HUES64 (cell line): ENCODE data around the gene PLEKHB1. TPM values are rescaled to one million over a fixed set of nuclear protein-coding genes. Genes with fewer than 3 reads are reported as not detected.
A peak's percentile ranks its signal among the peaks of the same experiment; 100 is the strongest.

Source experiments
- H3K27ac ChIP-seq: 2 replicates; pipeline ENCODE4 v1.7.0; 2013; ENCODE audit warnings: low read depth, low read length, inconsistent platforms
- H3K27me3 ChIP-seq: 2 replicates; pipeline ENCODE4 v1.6.1; 2013; ENCODE audit warnings: mild to moderate bottlenecking, low read length; ENCODE audit not compliant: insufficient read depth
- H3K36me3 ChIP-seq: 2 replicates; pipeline ENCODE4 v1.6.1; 2013; ENCODE audit warnings: mild to moderate bottlenecking, low read length; ENCODE audit not compliant: insufficient read depth
- H3K4me1 ChIP-seq: 2 replicates; pipeline ENCODE4 v1.6.1; 2013; ENCODE audit warnings: mild to moderate bottlenecking, low read length, moderate library complexity; ENCODE audit not compliant: insufficient read depth
- H3K4me3 ChIP-seq: 2 replicates; pipeline ENCODE4 v1.5.1; 2013; ENCODE audit warnings: mild to moderate bottlenecking, low read length, moderate library complexity
- H3K9ac ChIP-seq: 2 replicates; pipeline ENCODE4 v1.6.1; 2013; ENCODE audit warnings: mild to moderate bottlenecking, low read depth, low read length
- H3K9me3 ChIP-seq: 2 replicates; pipeline ENCODE4 v1.6.1; 2013; ENCODE audit warnings: low read depth, low read length; ENCODE audit not compliant: insufficient read depth
- WGBS: fragments of 150-250, 120-280 bp; methylation state at CpG from one replicate; pipeline ENCODE4 v1.1.7; 2013; ENCODE audit warnings: missing lambda C conversion rate; 5-methylcytosine and 5-hydroxymethylcytosine counted together
- polyA plus RNA-seq, 2 experiments: library from polyadenylated mRNA; stranded (reverse); fragments of 50-300 nt; gene quantifications; one replicate each; pipeline ENCODE4 v1.2.3, GENCODE V29; 2013

PLEKHB1 gene, protein sequence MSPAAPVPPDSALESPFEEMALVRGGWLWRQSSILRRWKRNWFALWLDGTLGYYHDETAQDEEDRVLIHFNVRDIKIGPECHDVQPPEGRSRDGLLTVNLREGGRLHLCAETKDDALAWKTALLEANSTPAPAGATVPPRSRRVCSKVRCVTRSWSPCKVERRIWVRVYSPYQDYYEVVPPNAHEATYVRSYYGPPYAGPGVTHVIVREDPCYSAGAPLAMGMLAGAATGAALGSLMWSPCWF
- 10.6 TPM for polyA plus RNA-seq (2013, experiment 1 of 2)
- 17.1 TPM for polyA plus RNA-seq (2013, experiment 2 of 2)

DNA sequence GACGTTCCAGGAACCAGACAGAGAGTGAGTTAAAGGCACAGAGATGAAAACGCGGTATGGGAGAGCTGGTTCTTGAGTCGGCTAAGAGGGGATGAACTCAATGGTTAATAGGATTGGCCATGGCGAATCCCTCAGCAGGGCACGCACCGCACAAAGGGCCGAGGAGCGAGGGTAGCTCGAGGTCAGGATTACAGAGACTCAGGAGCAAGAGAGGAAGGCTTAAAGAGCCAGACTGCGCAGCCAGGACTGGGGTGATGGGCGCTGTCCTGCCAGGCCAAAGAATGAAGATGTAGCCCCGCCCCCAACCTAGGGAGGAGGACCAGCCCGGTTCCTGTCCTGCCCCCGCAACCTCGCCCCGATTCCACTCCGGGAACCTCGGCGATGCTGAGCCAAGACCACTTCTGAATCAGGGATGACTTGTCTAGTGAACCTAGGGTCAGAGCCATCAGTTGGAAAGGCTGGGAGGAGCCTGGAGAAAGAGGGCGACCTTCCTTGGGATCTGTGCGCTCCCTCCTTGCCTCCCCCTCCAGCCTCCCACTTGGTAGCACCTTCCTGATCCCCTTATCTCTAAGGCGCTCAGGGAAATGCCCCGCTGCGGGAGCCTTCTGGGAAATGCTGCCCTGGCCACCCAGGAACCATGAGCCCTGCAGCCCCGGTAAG lies at the start of gene PLEKHB1:
PLEKHB1 (plus strand) TSS at position 610 of the 660 bp plus-strand sequence; CDS start at position 638, 28 bp downstream.
- 7% methylated on average over 26 of the region's 26 CpGs for WGBS
- peak within 1 kb of the TSS; percentile 35; the same call in 1 of the 2 replicates for H3K9ac ChIP-seq
- H3K4me1 ChIP-seq = peaks cover 31% of the 10 kb centered on the region
- no peaks in the 10 kb centered on the region; the same call in 1 of the 2 replicates for H3K27me3 ChIP-seq
- H3K4me3 ChIP-seq = peak within 1 kb of the TSS; percentile 49
- H3K9me3 ChIP-seq = no peaks in the 10 kb centered on the region
- H3K36me3 ChIP-seq = no peaks in the 10 kb centered on the region
- H3K27ac ChIP-seq = peak within 1 kb of the TSS; percentile 49; the same call in 1 of the 2 replicates

DNA sequence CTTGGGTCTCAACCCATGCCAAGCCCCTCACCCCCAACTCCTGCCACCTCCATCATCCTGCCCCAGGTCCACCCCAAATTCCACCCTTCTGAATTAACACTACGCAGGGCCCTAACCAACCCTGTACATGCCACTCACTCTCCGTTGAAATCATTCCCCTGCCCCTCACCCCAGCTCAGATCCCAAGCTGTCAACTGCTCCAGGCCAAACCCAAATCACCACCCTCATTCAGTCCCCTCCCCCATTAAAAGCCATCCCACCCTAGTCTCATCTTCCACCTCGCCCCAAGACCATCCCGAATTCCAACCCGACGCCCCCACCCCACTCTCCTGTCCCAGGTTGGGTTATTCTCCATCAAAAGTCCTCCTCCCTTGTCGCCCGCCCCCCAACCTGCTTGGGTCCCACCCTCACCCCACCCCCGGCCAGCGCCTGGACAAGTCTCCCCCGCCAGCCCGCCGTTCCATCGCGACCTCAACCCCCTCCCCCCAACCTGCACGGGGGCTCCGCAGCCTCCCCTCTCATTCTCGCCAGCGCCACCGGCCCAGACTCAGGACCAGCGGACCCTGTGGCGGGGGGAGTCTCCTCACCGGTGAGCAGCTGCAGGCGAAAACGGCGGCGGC lies 48.9 kb upstream of the PLEKHB1 start:
- H3K27me3 ChIP-seq = no peaks in the 10 kb centered on the region
- H3K36me3 ChIP-seq = no peaks in the 10 kb centered on the region
- peaks cover 27% of the 10 kb centered on the region for H3K4me1 ChIP-seq
- peak overlapping the region; percentile 73 for H3K9ac ChIP-seq
- under 1% methylated on average over 26 of the region's 27 CpGs for WGBS
- H3K9me3 ChIP-seq = no peaks in the 10 kb centered on the region
- H3K27ac ChIP-seq = peak overlapping the region; percentile 72
- peak overlapping the region; percentile 71 for H3K4me3 ChIP-seq

DNA sequence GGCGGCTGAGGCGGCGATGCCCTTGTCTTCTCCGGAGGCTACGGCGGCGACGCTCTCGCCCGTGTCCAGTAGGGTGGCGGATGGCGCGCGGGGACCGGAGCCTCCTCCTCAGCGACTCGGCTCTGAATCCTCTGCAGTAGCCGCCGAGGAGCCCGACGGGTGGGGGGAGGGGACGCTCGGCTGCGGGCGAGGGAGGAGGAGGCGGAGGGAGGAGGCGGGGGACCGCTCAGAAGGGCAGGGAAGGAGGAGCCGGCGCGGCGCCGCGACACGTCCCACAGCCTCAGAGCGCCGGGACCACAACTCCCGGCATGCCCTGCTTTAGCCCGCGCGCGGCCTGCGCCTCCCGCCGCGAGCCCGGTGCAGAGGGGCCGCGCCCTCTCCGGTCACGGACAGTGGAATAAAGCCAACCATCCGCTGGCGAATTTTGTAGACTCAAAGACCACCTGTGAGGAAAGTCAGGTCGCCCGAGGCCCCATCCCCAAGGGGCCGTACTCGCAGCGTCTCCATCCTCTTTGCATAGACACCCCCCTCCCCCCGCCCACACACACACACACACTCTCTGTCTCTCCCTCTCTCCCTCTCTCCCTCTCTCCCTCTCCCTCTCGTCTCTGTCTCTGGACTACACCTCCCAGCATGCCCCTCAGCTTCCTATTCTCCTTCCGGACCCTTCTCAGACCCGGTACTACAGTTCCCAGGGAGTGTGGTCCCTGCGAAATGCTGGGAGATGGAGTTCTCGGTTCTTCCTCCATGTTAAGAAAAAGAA lies 48.2 kb upstream of the PLEKHB1 start, which contains the start of gene FAM168A:
FAM168A (minus strand) TSS at position 157 of the 763 bp plus-strand sequence. CDS start 129,638 bp downstream, outside the sequence.
- no peaks in the 10 kb centered on the region for H3K9me3 ChIP-seq
- H3K36me3 ChIP-seq = no peaks in the 10 kb centered on the region
- no peaks in the 10 kb centered on the region for H3K27me3 ChIP-seq
- WGBS = under 1% methylated on average over 63 of the region's 64 CpGs
- peak within 1 kb of the TSS; percentile 73 for H3K9ac ChIP-seq
- peaks cover 27% of the 10 kb centered on the region for H3K4me1 ChIP-seq
- H3K4me3 ChIP-seq = peak within 1 kb of the TSS; percentile 71
- H3K27ac ChIP-seq = peak within 1 kb of the TSS; percentile 72

DNA sequence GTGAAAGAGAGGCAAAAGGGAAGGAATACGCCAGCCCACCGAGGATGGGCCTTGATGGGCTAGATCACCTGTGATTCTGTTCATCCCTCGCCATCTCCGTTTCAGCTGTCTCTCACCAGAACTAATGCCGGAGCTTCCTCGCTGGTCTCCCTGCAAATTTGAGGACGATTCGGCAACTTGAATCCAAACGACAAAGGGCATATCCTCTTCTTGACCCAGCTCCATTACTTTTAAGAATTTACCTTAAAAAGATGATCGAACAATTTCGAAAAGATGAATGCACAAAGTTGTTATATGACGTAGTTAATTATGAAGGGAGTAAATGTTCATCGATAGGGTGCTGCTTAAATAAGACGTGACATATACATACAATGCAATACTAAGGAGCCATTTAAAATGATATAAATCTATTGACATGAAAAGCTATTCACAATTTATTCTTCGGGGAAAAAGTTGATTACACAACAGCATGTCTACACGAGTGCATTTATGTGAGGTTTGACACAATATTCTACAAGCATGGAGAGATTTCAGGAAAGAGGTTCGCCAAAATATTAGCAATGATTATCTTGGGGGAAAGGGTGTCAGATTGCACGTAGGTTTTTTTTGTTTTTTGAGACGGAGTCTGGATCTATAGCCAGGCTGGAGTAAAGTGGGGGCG lies 47.5 kb upstream of the PLEKHB1 start:
- Histone ChIP-seq H3K27ac (0 out of 2 replicates have a peak overlapping the region, but pooled peaks have one; percentile 17), H3K9me3 (no peaks in the 10 kb centered on the region), H3K4me3 (peak overlapping the region; percentile 71), H3K4me1 (peaks cover 27% of the 10 kb centered on the region), H3K36me3 (no peaks in the 10 kb centered on the region), H3K9ac (peak overlapping the region; percentile 59), H3K27me3 (no peaks in the 10 kb centered on the region)
- whole genome bisulfite sequencing = 45% methylated on average over 17 of the region's 20 CpGs

DNA sequence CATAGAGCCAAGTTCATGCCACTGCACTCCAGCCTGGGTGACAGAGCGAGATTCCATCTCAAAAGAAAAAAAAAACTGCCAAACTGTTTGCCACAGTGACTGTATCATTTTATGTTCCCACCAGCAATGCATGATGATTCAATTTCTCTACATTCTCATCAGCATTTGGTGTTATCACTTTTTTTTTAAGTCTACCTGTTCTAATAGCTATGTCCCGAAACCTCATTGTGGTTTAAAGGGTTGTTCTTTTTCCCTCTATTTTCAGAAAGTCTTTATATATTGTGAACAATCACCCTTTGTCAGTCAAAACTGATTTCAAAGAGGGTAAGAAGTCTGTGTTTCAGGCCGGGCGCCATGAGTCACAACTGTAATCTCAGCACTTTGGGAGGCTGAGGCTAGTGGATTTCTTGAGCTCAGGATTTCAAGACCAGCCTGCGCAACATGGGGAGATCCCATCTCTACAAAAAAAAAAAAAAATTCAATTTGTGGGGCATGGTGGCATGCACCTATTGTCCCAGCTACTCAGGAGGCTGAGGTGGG lies 33.7 kb upstream of the PLEKHB1 start:
- H3K9me3 ChIP-seq = no peaks in the 10 kb centered on the region
- H3K9ac ChIP-seq = no peak overlapping the region
- no peaks in the 10 kb centered on the region for H3K36me3 ChIP-seq
- no peak overlapping the region for H3K4me3 ChIP-seq
- H3K27me3 ChIP-seq = no peaks in the 10 kb centered on the region
- H3K4me1 ChIP-seq = no peaks in the 10 kb centered on the region
- H3K27ac ChIP-seq = no peak overlapping the region
- 92% methylated on average over 4 of the region's 5 CpGs for WGBS

DNA sequence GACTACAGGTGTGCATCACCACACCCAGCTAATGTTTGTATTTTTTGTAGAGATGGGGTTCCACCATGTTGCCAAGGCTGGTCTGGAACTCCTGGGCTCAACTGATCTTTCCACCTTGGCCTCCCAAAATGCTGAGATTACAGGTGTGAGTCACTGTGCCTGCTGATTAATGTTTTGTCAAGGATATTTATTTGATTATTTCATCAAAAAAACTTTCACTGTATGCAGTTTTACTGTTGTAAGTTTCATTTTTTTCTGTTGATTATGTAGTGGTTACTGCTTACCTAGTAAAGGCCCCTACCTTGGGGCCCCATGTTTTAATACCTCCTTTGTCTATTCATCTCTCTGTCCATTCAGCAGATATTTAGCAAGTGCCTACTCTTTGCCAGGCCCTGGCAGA lies 31.8 kb upstream of the PLEKHB1 start:
- H3K9me3 ChIP-seq = no peaks in the 10 kb centered on the region
- no peaks in the 10 kb centered on the region for H3K36me3 ChIP-seq
- no peaks in the 10 kb centered on the region for H3K27me3 ChIP-seq
- H3K27ac ChIP-seq = no peak overlapping the region
- H3K9ac ChIP-seq = no peak overlapping the region
- H3K4me1 ChIP-seq = no peaks in the 10 kb centered on the region
- no peak overlapping the region for H3K4me3 ChIP-seq

DNA sequence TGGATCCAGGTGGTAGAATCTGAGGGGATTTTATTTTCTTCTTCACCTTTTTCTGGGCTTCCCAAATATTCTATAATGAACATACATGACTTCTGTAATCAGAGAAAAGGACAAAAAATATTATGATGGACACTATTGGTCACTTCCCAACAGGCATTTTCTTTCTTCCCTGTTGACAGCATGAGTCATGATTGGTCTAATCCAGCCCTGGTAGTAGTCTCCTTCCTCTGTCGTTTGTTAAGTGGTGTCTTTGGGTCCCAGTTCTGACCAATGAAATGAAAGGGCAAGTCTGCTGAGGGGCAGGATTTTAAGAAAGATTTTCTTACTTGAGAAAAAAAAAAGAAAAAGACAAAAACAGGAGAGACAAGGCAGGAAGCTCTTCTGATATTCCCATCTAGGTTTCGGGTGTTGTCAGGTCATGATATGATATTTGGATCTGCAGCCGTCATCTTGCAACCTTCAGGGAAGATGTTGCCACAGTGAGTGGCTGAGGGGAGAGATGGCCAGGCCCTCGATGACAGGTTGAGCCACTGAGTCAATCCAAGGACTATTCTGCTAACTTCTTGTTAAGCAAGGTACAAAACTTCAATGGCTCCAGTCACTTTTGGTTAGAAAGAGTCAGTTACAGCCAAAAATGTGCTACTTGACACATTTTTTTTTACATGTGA lies 23.3 kb upstream of the PLEKHB1 start:
- H3K27me3 ChIP-seq = peaks cover 25% of the 10 kb centered on the region; the same call in 1 of the 2 replicates
- H3K36me3 ChIP-seq = no peaks in the 10 kb centered on the region
- no peak overlapping the region for H3K9ac ChIP-seq
- no peaks in the 10 kb centered on the region for H3K9me3 ChIP-seq
- WGBS = 78% methylated on average over 4 of the region's 4 CpGs
- H3K4me3 ChIP-seq = no peak overlapping the region
- no peak overlapping the region for H3K27ac ChIP-seq
- peaks cover 4% of the 10 kb centered on the region; the same call in 1 of the 2 replicates for H3K4me1 ChIP-seq

DNA sequence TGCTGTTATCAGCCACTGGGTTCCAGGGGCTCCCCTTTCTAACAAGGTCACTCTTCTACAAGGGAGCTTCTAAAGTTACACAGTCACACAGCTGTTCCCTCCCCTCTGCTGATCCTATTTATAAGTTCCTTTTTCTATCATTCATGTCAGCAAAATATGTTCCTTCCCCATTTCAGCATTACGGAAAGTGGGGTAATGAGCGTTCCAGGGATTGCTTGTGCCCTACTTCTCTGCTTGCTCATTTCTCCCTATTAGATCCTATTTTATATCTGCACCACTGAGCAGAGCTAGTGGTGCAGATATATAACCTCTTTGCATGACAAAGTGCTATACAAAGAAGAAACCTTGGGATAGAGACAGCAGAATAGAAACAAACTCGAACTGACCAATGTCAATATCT lies 22.7 kb upstream of the PLEKHB1 start:
- 96% methylated on average over 3 of the region's 3 CpGs for WGBS
- Histone ChIP-seq H3K9ac (no peak overlapping the region), H3K9me3 (no peaks in the 10 kb centered on the region), H3K27me3 (peaks cover 28% of the 10 kb centered on the region; the same call in 1 of the 2 replicates), H3K27ac (no peak overlapping the region), H3K4me1 (peaks cover 9% of the 10 kb centered on the region; the same call in 1 of the 2 replicates), H3K36me3 (no peaks in the 10 kb centered on the region), H3K4me3 (no peak overlapping the region)

DNA sequence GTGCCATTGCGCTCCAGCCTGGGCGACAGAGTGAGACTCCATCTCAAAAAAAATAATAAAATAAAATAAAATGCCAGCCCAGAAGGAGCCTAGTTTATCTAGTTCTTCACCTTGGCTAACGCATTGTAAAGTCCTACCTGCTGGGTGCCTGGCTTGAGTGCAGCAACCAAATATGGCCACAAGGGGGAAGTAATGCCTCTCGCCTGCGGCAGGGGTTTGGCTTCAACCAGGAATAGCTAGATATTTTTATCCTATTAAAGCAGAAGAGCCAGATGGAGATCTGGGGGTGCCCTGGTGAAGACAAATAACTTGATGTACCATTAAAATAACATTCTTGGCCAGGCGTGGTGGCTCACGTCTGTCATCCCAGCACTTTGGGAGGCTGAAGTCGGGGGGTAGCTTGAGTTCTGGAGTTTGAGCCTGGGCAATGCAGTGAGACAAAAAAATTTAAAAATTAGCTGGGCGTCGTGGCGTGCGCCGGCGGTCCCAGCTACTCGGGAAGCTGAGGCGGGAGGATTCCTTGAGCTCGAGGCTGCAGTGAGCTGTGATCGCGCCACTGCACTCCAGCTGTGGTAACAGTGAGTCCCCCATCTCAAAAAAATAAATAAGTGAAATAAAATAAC lies 20.6 kb upstream of the PLEKHB1 start:
- Histone ChIP-seq H3K9me3 (no peaks in the 10 kb centered on the region), H3K36me3 (no peaks in the 10 kb centered on the region), H3K27ac (no peak overlapping the region), H3K4me1 (peaks cover 21% of the 10 kb centered on the region), H3K9ac (no peak overlapping the region), H3K27me3 (peaks cover 45% of the 10 kb centered on the region; the same call in 1 of the 2 replicates), H3K4me3 (no peak overlapping the region)
- WGBS = 47% methylated on average over 19 of the region's 19 CpGs
